HG02981 (cell line): Measurements from ENCODE around the gene SHPK.
A peak's percentile ranks its signal among the peaks of the same experiment; 100 is the strongest.

Experiments
- ATAC-seq: cut with Tn5 transposase; IDR thresholded peaks from one replicate; pipeline ENCODE4 v1.9.1; 2021; ENCODE audit warnings: mild to moderate bottlenecking, moderate library complexity; ENCODE audit not compliant: unreplicated experiment

The SHPK gene

GRCh38 chr17:3636154-3636907, at the start of gene SHPK, which contains the start of gene CTNS:
Gene SHPK (minus strand): TSS chr17:3636250. CDS start chr17:3636219, 31 bp downstream.
Gene CTNS (plus strand): TSS chr17:3636760. CDS start chr17:3640207, 3,447 bp downstream.
- peak; percentile 94 for ATAC-seq

- no peak for ATAC-seq
Measured at GRCh38 chr17:3685174-3685573, 49.1 kb upstream of the SHPK start.

- ATAC-seq, result peak; percentile 58
Measured at GRCh38 chr17:3683054-3683511, 47.0 kb upstream of the SHPK start.

- ATAC-seq, result no peak
Measured at GRCh38 chr17:3682033-3682432, 46.0 kb upstream of the SHPK start.

- no peak for ATAC-seq
Measured at GRCh38 chr17:3681565-3681964, 45.5 kb upstream of the SHPK start.

GRCh38 chr17:3681057-3681456, 45.0 kb upstream of the SHPK start:
- ATAC-seq, result no peak

GRCh38 chr17:3679531-3680126, 43.6 kb upstream of the SHPK start:
- ATAC-seq, result no peak

GRCh38 chr17:3678821-3679530, 42.9 kb upstream of the SHPK start:
- ATAC-seq, result no peak

- no peak for ATAC-seq
Measured at GRCh38 chr17:3678095-3678820, 42.2 kb upstream of the SHPK start.

GRCh38 chr17:3675886-3676285, 39.8 kb upstream of the SHPK start:
- no peak for ATAC-seq

- ATAC-seq, result no peak
Measured at GRCh38 chr17:3672571-3672970, 36.5 kb upstream of the SHPK start.

- ATAC-seq, result no peak
Measured at GRCh38 chr17:3669548-3669947, 33.5 kb upstream of the SHPK start.

GRCh38 chr17:3669085-3669347, 33.0 kb upstream of the SHPK start:
- ATAC-seq, result no peak

- ATAC-seq, result peak; percentile 89
Measured at GRCh38 chr17:3668279-3669084, 32.4 kb upstream of the SHPK start, which contains the start of the genes EMC6 and TAX1BP3. Gene EMC6 (plus strand): TSS chr17:3668812. CDS start chr17:3669147, 335 bp downstream. Gene TAX1BP3 (minus strand): TSS chr17:3668578. CDS start chr17:3668526, 52 bp downstream.

- no peak for ATAC-seq
Measured at GRCh38 chr17:3667366-3668278, 31.6 kb upstream of the SHPK start.

- no peak for ATAC-seq
Measured at GRCh38 chr17:3666516-3666915, 30.5 kb upstream of the SHPK start.

- no peak for ATAC-seq
Measured at GRCh38 chr17:3665834-3666233, 29.8 kb upstream of the SHPK start.

GRCh38 chr17:3663102-3664011, 27.3 kb upstream of the SHPK start:
- no peak for ATAC-seq
